ENCODE data around the gene PSPN.

DNA sequence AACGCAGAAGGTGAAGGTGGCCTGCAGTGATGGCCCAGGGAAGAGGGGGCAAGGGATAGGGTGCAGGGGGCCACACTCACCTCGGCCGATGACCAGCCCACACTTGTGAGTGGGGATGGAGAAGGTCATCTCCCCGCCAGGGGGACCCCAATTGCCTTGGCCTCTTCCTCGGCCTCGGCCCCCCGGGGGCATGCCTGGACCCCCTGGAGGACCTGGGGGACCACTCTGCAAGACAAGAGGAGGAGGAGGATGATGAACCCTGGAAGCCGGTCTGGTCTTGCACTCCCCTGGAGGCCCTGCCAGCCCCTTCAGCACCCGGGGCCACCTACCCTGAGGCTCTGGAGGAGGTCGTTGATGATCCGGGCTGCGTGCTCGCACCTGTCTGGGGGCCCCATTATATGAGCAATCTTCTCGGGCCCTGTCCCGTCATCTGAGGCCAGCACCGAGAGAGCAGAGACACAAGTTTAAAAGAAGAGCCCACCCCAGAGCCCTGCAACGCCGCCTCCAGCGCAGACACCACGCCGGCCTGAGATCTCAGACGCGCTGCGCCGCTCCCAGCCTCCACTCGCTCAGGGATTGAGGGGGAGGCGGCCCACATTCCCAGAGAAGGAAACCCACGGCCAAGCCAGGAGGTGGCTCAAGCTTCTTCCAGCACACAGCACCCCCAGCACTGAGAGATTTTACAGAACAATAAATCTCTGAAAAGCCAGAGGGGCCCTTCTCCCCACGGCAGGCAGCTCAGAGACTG, 41.1 kb upstream of the PSPN start:
- TF ChIP-seq, protein P1, sequence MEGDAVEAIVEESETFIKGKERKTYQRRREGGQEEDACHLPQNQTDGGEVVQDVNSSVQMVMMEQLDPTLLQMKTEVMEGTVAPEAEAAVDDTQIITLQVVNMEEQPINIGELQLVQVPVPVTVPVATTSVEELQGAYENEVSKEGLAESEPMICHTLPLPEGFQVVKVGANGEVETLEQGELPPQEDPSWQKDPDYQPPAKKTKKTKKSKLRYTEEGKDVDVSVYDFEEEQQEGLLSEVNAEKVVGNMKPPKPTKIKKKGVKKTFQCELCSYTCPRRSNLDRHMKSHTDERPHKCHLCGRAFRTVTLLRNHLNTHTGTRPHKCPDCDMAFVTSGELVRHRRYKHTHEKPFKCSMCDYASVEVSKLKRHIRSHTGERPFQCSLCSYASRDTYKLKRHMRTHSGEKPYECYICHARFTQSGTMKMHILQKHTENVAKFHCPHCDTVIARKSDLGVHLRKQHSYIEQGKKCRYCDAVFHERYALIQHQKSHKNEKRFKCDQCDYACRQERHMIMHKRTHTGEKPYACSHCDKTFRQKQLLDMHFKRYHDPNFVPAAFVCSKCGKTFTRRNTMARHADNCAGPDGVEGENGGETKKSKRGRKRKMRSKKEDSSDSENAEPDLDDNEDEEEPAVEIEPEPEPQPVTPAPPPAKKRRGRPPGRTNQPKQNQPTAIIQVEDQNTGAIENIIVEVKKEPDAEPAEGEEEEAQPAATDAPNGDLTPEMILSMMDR (IDR thresholded peaks at IDR 0.05), result no peak
- TF ChIP-seq POLR2A (IDR thresholded peaks at IDR 0.05), result no peak
